Astrocyte (in vitro differentiated cells and primary cell): ENCODE results near the gene ATP5MC3. TPM values are rescaled to one million over a fixed set of nuclear protein-coding genes. Genes with fewer than 3 reads are reported as not detected.

ENCODE experiments used
- DNase-seq: peaks from one replicate; pipeline ENCODE4 v3.0.0-alpha.2; 2010; ENCODE audit warnings: low read depth
- FAIRE-seq: peaks from 2 replicates; lab custom pipeline; 2011; peaks lifted over from hg19 to GRCh38; lab: Jason Lieb, UNC
- H2AFZ ChIP-seq: 2 replicates; pipeline ENCODE4 v1.6.0; 2012; ENCODE audit warnings: low read depth, low read length, inconsistent platforms
- H3K27ac ChIP-seq: 2 replicates; pipeline ENCODE4 v1.5.1; 2011; ENCODE audit warnings: low read depth, low read length, inconsistent platforms
- H3K27me3 ChIP-seq: 2 replicates; pipeline ENCODE4 v1.6.0; 2011; ENCODE audit warnings: low read length, inconsistent platforms; ENCODE audit not compliant: insufficient read depth
- H3K36me3 ChIP-seq: 2 replicates; pipeline ENCODE4 v1.5.1; 2011; ENCODE audit warnings: low read length, inconsistent platforms; ENCODE audit not compliant: insufficient read depth
- H3K4me1 ChIP-seq: 2 replicates; pipeline ENCODE4 v1.5.1; 2011; ENCODE audit warnings: low read length, inconsistent platforms; ENCODE audit not compliant: insufficient read depth
- H3K4me2 ChIP-seq: 2 replicates; pipeline ENCODE4 v1.6.0; 2012; ENCODE audit warnings: low read length, inconsistent platforms
- H3K4me3 ChIP-seq: 2 replicates; pipeline ENCODE4 v1.5.1; 2011; ENCODE audit warnings: low read depth, mild to moderate bottlenecking, low read length, inconsistent platforms; ENCODE audit not compliant: insufficient read depth
- H3K79me2 ChIP-seq: 2 replicates; pipeline ENCODE4 v1.6.0; 2012; ENCODE audit warnings: mild to moderate bottlenecking, low read length, inconsistent platforms; ENCODE audit not compliant: insufficient read depth
- H3K9ac ChIP-seq: 2 replicates; pipeline ENCODE4 v1.6.0; 2012; ENCODE audit warnings: mild to moderate bottlenecking, low read length, inconsistent platforms
- H3K9me3 ChIP-seq: 2 replicates; pipeline ENCODE4 v1.5.1; 2012; ENCODE audit warnings: low read depth, mild to moderate bottlenecking, low read length, inconsistent platforms; ENCODE audit not compliant: insufficient read depth
- H4K20me1 ChIP-seq: 2 replicates; pipeline ENCODE4 v1.6.0; 2012; ENCODE audit warnings: low read length, inconsistent platforms; ENCODE audit not compliant: insufficient read depth
- H3K27ac Mint-ChIP-seq: one replicate; pipeline ENCODE4 v1.8.0; 2021; ENCODE audit warnings: mild to moderate bottlenecking, mixed read lengths; ENCODE audit not compliant: unreplicated experiment
- H3K27me3 Mint-ChIP-seq: one replicate; pipeline ENCODE4 v1.8.0; 2021; ENCODE audit warnings: low read depth, mixed read lengths; ENCODE audit not compliant: unreplicated experiment
- H3K36me3 Mint-ChIP-seq: one replicate; pipeline ENCODE4 v1.8.0; 2021; ENCODE audit warnings: low read depth, mixed read lengths; ENCODE audit not compliant: unreplicated experiment
- H3K4me1 Mint-ChIP-seq: one replicate; pipeline ENCODE4 v1.8.0; 2021; ENCODE audit warnings: low read depth, mixed read lengths; ENCODE audit not compliant: unreplicated experiment
- H3K4me3 Mint-ChIP-seq: one replicate; pipeline ENCODE4 v1.8.0; 2021; ENCODE audit warnings: mild to moderate bottlenecking, moderate library complexity, mixed read lengths; ENCODE audit not compliant: unreplicated experiment
- H3K9me3 Mint-ChIP-seq: one replicate; pipeline ENCODE4 v1.8.0; 2021; ENCODE audit warnings: mild to moderate bottlenecking, mixed read lengths; ENCODE audit not compliant: unreplicated experiment
- EZH2 ChIP-seq: IDR thresholded peaks from 2 replicates; pipeline ENCODE4 v1.6.1; 2012; ENCODE audit warnings: mild to moderate bottlenecking, low read length, inconsistent platforms; ENCODE audit not compliant: insufficient read depth
- total RNA-seq: library from RNA; stranded (reverse); gene quantifications from 2 replicates; pipeline ENCODE4 v1.2.1, GENCODE V29; 2021
- TF ChIP-seq, protein P1 (sequence below): IDR thresholded peaks from 2 replicates; pipeline ENCODE4 v1.5.1; 2011; ENCODE audit warnings: low read depth, mild to moderate bottlenecking, inconsistent platforms, low read length, moderate library complexity; ENCODE audit not compliant: insufficient read depth

ATP5MC3 gene
- total RNA-seq, 1 donor from 2014 or later, result 289 TPM

DNA sequence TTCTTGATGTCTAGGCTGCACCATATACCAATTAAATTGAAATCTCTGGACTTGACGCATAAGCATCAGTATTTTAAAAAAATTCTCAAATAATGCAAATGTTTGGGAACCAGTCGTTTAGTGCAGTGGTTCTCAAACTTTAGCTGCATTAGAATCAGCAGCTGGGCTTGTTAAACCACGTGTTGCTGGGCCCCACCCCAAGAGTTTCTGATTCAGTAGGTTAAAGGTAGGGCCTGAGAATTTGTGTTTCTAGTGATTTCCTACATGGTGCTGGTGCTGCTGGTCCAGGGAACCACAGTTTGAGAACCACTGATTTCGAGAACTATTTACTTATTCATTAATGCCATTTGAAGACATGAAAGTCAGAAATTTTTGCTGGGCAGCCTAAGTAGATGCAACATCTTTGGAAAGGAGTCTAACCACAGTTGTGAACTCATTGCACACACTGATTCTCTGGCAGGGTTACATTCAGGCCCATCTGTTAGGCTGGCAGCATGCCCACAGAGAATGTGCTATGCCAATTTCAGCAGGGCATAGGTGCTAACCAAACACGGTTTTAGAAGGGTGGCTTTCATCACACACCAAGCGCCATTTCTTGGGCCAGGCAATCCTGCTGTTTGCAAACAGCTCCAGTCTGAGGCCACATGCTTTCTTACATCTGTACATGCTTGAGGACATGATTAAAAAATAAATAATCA is 26.4 kb upstream of the ATP5MC3 start:
- Mint-ChIP-seq H3K36me3 (no peaks in the 10 kb centered on the region), H3K4me1 (no peaks in the 10 kb centered on the region), H3K9me3 (no peaks in the 10 kb centered on the region), H3K4me3 (no peak overlapping the region), H3K27ac (no peak overlapping the region), H3K27me3 (peaks cover 2% of the 10 kb centered on the region)
- no peaks in the 10 kb centered on the region for H3K9me3 ChIP-seq
- H2AFZ ChIP-seq, result no peak overlapping the region
- no peak overlapping the region for H3K4me3 ChIP-seq
- H3K79me2 ChIP-seq, result no peaks in the 10 kb centered on the region
- no peak for FAIRE-seq
- no peak overlapping the region for H3K4me2 ChIP-seq
- TF ChIP-seq, protein P1, sequence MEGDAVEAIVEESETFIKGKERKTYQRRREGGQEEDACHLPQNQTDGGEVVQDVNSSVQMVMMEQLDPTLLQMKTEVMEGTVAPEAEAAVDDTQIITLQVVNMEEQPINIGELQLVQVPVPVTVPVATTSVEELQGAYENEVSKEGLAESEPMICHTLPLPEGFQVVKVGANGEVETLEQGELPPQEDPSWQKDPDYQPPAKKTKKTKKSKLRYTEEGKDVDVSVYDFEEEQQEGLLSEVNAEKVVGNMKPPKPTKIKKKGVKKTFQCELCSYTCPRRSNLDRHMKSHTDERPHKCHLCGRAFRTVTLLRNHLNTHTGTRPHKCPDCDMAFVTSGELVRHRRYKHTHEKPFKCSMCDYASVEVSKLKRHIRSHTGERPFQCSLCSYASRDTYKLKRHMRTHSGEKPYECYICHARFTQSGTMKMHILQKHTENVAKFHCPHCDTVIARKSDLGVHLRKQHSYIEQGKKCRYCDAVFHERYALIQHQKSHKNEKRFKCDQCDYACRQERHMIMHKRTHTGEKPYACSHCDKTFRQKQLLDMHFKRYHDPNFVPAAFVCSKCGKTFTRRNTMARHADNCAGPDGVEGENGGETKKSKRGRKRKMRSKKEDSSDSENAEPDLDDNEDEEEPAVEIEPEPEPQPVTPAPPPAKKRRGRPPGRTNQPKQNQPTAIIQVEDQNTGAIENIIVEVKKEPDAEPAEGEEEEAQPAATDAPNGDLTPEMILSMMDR, result no peak
- no peak for TF ChIP-seq EZH2
- no peaks in the 10 kb centered on the region for H3K4me1 ChIP-seq
- H3K9ac ChIP-seq, result no peak overlapping the region
- no peaks in the 10 kb centered on the region for H3K36me3 ChIP-seq
- H3K27ac ChIP-seq, result no peak overlapping the region
- no peaks in the 10 kb centered on the region for H4K20me1 ChIP-seq
- peaks cover 3% of the 10 kb centered on the region for H3K27me3 ChIP-seq
- peak; percentile 3 for DNase-seq

GRCh38 chr2:175206866-175207265 is 25.4 kb upstream of the ATP5MC3 start:
- H3K79me2 ChIP-seq, result no peaks in the 10 kb centered on the region
- FAIRE-seq (no peak), DNase-seq (no peak)
- no peak overlapping the region for H2AFZ ChIP-seq
- peaks cover 3% of the 10 kb centered on the region for H3K27me3 ChIP-seq
- H3K4me3 ChIP-seq, result no peak overlapping the region
- H3K4me1 ChIP-seq, result no peaks in the 10 kb centered on the region
- H3K9me3 ChIP-seq, result no peaks in the 10 kb centered on the region
- Mint-ChIP-seq H3K9me3 (no peaks in the 10 kb centered on the region), H3K4me1 (no peaks in the 10 kb centered on the region), H3K27me3 (peaks cover 2% of the 10 kb centered on the region), H3K4me3 (no peak overlapping the region), H3K27ac (no peak overlapping the region), H3K36me3 (no peaks in the 10 kb centered on the region)
- no peak overlapping the region for H3K9ac ChIP-seq
- no peak for TF ChIP-seq EZH2
- TF ChIP-seq, protein P1, result no peak
- no peaks in the 10 kb centered on the region for H4K20me1 ChIP-seq
- no peaks in the 10 kb centered on the region for H3K36me3 ChIP-seq
- H3K27ac ChIP-seq, result no peak overlapping the region
- no peak overlapping the region for H3K4me2 ChIP-seq

DNA sequence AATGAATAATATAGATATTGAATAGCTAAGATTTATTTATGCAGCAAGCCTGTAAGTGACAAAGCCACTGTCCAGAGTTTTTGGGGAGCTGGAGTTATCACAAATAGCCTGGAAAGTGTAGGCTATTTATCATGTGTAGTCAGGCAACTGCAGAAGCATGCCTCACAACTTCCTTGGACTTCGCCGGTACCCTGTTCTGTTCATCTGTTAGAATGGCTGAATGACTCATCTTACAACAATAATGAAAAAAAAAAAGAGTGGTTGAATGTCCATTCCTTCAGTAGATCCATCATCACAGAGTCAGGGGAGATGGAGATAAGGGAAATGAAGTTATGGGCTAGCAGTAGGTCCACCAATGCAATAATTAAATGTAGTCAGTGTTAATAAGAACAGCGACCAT is 24.0 kb upstream of the ATP5MC3 start:
- Mint-ChIP-seq H3K27me3 (peaks cover 2% of the 10 kb centered on the region), H3K4me3 (no peak overlapping the region), H3K4me1 (no peaks in the 10 kb centered on the region), H3K27ac (no peak overlapping the region), H3K9me3 (no peaks in the 10 kb centered on the region), H3K36me3 (no peaks in the 10 kb centered on the region)
- H3K9ac ChIP-seq, result no peak overlapping the region
- no peak for FAIRE-seq
- H3K4me3 ChIP-seq, result no peak overlapping the region
- no peaks in the 10 kb centered on the region for H3K4me1 ChIP-seq
- no peak overlapping the region for H2AFZ ChIP-seq
- no peaks in the 10 kb centered on the region for H3K9me3 ChIP-seq
- no peaks in the 10 kb centered on the region for H3K79me2 ChIP-seq
- H4K20me1 ChIP-seq, result no peaks in the 10 kb centered on the region
- peak; percentile 71 for DNase-seq
- TF ChIP-seq, protein P1, result no peak
- TF ChIP-seq EZH2, result no peak
- no peak overlapping the region for H3K4me2 ChIP-seq
- H3K36me3 ChIP-seq, result no peaks in the 10 kb centered on the region
- no peak overlapping the region for H3K27ac ChIP-seq
- H3K27me3 ChIP-seq, result no peaks in the 10 kb centered on the region
